GM12878 (cell line): ENCODE results near the gene SEC16B. TPM values are rescaled to one million over a fixed set of nuclear protein-coding genes. Genes with fewer than 3 reads are reported as not detected.

ENCODE experiments used
- ATAC-seq: fragments of 200-7000 bp; cut with Tn5 transposase; 3 replicates; pipeline ENCODE4 v1.9.1; 2020; ENCODE audit warnings: mild to moderate bottlenecking, moderate library complexity
- BruUV-seq: library from RNA; stranded (reverse); fragments of 400-500 nt; replicated peaks from 2 replicates; lab custom pipeline; 2021; lab: Mats Ljungman, UMichigan
- CTCF ChIA-PET: fragments of 300-600 bp; sonication (Branson Sonifier 250); formaldehyde crosslinking; extraction: SDS; loops from one replicate; lab custom pipeline; 2021; ENCODE audit warnings: inconsistent platforms; lab: Yijun Ruan, JAX
- POLR2A ChIA-PET: fragments of 350-600 bp; formaldehyde crosslinking; extraction: SDS; loops from one replicate; lab custom pipeline; 2021; ENCODE audit warnings: inconsistent platforms; lab: Charles Lee
- RAD21 ChIA-PET: fragments of 300-600 bp; sonication (Branson Sonifier 250); formaldehyde crosslinking; loops from one replicate; lab custom pipeline; 2023; ENCODE audit warnings: antibody characterized with exemption; ENCODE audit not compliant: unreplicated experiment; lab: Charles Lee
- SMC1A ChIA-PET: fragments of 300-600 bp; sonication (Branson Sonifier 250); formaldehyde crosslinking; loops from one replicate; lab custom pipeline; 2023; ENCODE audit not compliant: unreplicated experiment, uncharacterized antibody; lab: Charles Lee
- DNase-seq: peaks from one replicate; pipeline ENCODE4 v3.0.0-alpha.2; 2011; ENCODE audit warnings: low read depth, low spot score
- FAIRE-seq: peaks from 3 replicates; lab custom pipeline; 2011; peaks lifted over from hg19 to GRCh38; lab: Jason Lieb, UNC
- H2AFZ ChIP-seq: 2 replicates; pipeline ENCODE4 v1.6.0; 2011; ENCODE audit warnings: low read depth, low read length, control low read depth; ENCODE audit not compliant: control insufficient read depth
- H3K27ac ChIP-seq: 2 replicates; pipeline ENCODE4 v1.5.1; 2011; ENCODE audit warnings: control low read depth; ENCODE audit not compliant: control insufficient read depth, insufficient read depth
- H3K27me3 ChIP-seq, 2 experiments: replicated peaks in 1 of 2; 2 replicates each; pipeline versions ENCODE4 v1.6.0 to v1.6.1; 2011; ENCODE audit warnings: low read length in 1 of 2; ENCODE audit not compliant: control insufficient read depth in 2 of 2, insufficient read depth in 2 of 2
- H3K36me3 ChIP-seq, 2 experiments: 2 replicates each; pipeline ENCODE4 v1.5.1; 2011; ENCODE audit warnings: low read length in 1 of 2; ENCODE audit not compliant: control insufficient read depth in 2 of 2, insufficient read depth in 2 of 2
- H3K4me1 ChIP-seq: 2 replicates; pipeline ENCODE4 v1.6.1; 2011; ENCODE audit warnings: mild to moderate bottlenecking, low read length, moderate library complexity, mixed read lengths; ENCODE audit not compliant: control insufficient read depth, insufficient read depth
- H3K4me2 ChIP-seq: 2 replicates; pipeline ENCODE4 v1.6.0; 2011; ENCODE audit warnings: control low read depth; ENCODE audit not compliant: control insufficient read depth, insufficient read depth
- H3K4me3 ChIP-seq: fragments of 200-600 bp; sonication (generic); 2 replicates; pipeline ENCODE4 v1.5.1; 2016
- H3K79me2 ChIP-seq: 2 replicates; pipeline ENCODE4 v1.6.0; 2011; ENCODE audit warnings: low read length; ENCODE audit not compliant: control insufficient read depth, insufficient read depth
- H3K9ac ChIP-seq: 2 replicates; pipeline ENCODE4 v1.8.0; 2011; ENCODE audit warnings: low read length, control low read depth, mixed read lengths; ENCODE audit not compliant: control insufficient read depth, insufficient read depth
- H3K9me3 ChIP-seq: replicated peaks from 3 replicates; pipeline ENCODE4 v1.5.1; 2011; ENCODE audit warnings: mild to moderate bottlenecking, low read length; ENCODE audit not compliant: control insufficient read depth, insufficient read depth
- H4K20me1 ChIP-seq: 2 replicates; pipeline ENCODE4 v1.6.0; 2011; ENCODE audit not compliant: control insufficient read depth, insufficient read depth
- HCFC1 ChIP-seq: fragments of 150-350 bp; IDR thresholded peaks from 2 replicates; pipeline ENCODE4 v1.6.1; 2014; ENCODE audit warnings: low read length
- KLF5 ChIP-seq: fragments of 450-650 bp; IDR thresholded peaks from 2 replicates; pipeline ENCODE4 v1.6.1; 2014; ENCODE audit warnings: mild to moderate bottlenecking; ENCODE audit not compliant: partially characterized antibody
- PML ChIP-seq: IDR thresholded peaks from 2 replicates; pipeline ENCODE4 v1.6.1; 2012; ENCODE audit warnings: low read length, inconsistent platforms
- RELA ChIP-seq: fragments of 450-650 bp; IDR thresholded peaks from 2 replicates; pipeline ENCODE4 v1.8.0; 2014; ENCODE audit warnings: borderline replicate concordance; ENCODE audit not compliant: partially characterized antibody
- SIN3A ChIP-seq: IDR thresholded peaks from 2 replicates; pipeline ENCODE4 v1.6.1; 2012; ENCODE audit warnings: low read depth, low read length, improper control_type of control experiment
- WGBS: methylation state at CpG from one replicate; pipeline ENCODE4 v1.1.6; 2016; ENCODE audit warnings: low lambda C conversion rate; ENCODE audit not compliant: insufficient replicate concordance, insufficient coverage; ENCODE audit errors: missing lambda C conversion rate; 5-methylcytosine and 5-hydroxymethylcytosine counted together
- in situ Hi-C: fragments of 300-500 bp; cut with MboI; formaldehyde crosslinking; loops from 9 replicates; pipeline ENCODE4 v1.14.3; 2018; ENCODE audit warnings: mixed read lengths
- intact Hi-C: fragments of 100-400 bp; cut with micrococcal nuclease; formaldehyde crosslinking; loops from one replicate; pipeline ENCODE4 v1.14.2; 2022; ENCODE audit not compliant: unreplicated experiment
- polyA plus RNA-seq, 11 experiments: library from polyadenylated mRNA; depleted of rRNA in 4 of 11; unstranded in 6 of 11; stranded (reverse) in 5 of 11; fragments of >200 nt; fragmentation: Nextera tagmentation in 4 of 11; fragmentation: Illumina TruSeq in 1 of 11; extraction: Ambion mirVana in 4 of 11; extraction: Trizol in 1 of 11; gene quantifications; 1 replicate in 1 of 11; 2 replicates in 10 of 11; pipeline versions ENCODE4 v1.2.1 to v1.2.3, GENCODE V29; 2011 to 2016; ENCODE audit warnings: inconsistent platforms in 2 of 11, missing spikeins in 2 of 11, low read depth in 1 of 11
- total RNA-seq, 4 experiments: library from RNA; depleted of rRNA in 3 of 4; stranded (reverse); fragments of >200 nt in 3 of 4; fragmentation: Illumina TruSeq in 1 of 4; extraction: Trizol in 1 of 4; gene quantifications; 2 replicates each; pipeline versions ENCODE4 v1.2.1 to v1.2.3, GENCODE V29; 2013 to 2021
- TF ChIP-seq, protein P1 (sequence below): fragments of 450-650 bp; formaldehyde crosslinking; IDR thresholded peaks from 2 replicates; pipeline ENCODE4 v1.4.0; 2020; ENCODE audit warnings: mild to moderate bottlenecking, moderate library complexity

The SEC16B gene
- total and polyA plus RNA-seq, 10 of the 15 experiments (the other 5 are each of a cell fraction or from before 2014, with no cell fraction given): 0.10 to 0.94 (median 0.17) TPM; not detected in 2

DNA sequence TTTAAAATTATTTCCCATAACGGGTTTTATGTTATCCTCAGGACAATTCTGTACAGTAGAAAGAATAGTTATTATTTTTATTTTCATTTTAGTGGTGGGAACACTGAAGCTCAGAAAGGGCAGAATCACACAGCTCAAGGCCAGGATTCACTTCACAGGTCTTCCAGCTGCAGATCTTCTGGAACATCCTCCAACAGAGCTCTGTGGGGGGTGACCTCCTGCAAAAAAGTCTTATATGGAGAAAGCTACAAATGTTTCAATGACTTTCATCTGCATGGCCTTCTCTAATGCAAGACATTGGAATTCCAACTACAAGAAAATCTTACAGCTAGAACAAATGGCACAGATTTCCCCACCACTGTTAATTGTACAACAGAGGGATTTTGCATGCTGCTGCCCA is 64.2 kb downstream of the SEC16B start:
- Histone ChIP-seq H3K4me3 (no peak overlapping the region), H4K20me1 (no peaks in the 10 kb centered on the region), H3K4me2 (no peak overlapping the region), H3K79me2 (no peaks in the 10 kb centered on the region), H3K27ac (no peak overlapping the region), H3K9me3 (no peaks in the 10 kb centered on the region), H2AFZ (no peak overlapping the region), H3K4me1 (no peaks in the 10 kb centered on the region), H3K9ac (no peak overlapping the region), H3K27me3 (no peaks in the 10 kb centered on the region; a peak in 2 of 4 replicates), H3K36me3 (no peaks in the 10 kb centered on the region)
- SMC1A ChIA-PET: interaction anchor here (0.9 to 1.6 kb wide), 4 partner anchors 9 to 572 kb away, joined by 3 to 7 read pairs (median 4); no protein-coding TSS in a partner anchor
- FAIRE-seq (no peak), ATAC-seq (no peak), DNase-seq (no peak)
- in situ Hi-C loops (no loop called here), intact Hi-C loops (no loop called here)
- RAD21 ChIA-PET: interaction anchor here (0.9 to 1.2 kb wide), 3 partner anchors 47 to 320 kb away, joined by 3 read pairs; no protein-coding TSS in a partner anchor
- BruUV-seq: no TSS peak
- POLR2A ChIA-PET: no interaction called here
- CTCF ChIA-PET: interaction anchor here (1.3 to 1.6 kb wide), 4 partner anchors 8 to 42 kb away, joined by 3 to 9 read pairs (median 6); no protein-coding TSS in a partner anchor
- WGBS: 14% methylated on average over 1 of the region's 1 CpG
- TF ChIP-seq SIN3A (no peak), HCFC1 (no peak), KLF5 (no peak), PML (no peak), RELA (no peak)
- TF ChIP-seq, protein P1, sequence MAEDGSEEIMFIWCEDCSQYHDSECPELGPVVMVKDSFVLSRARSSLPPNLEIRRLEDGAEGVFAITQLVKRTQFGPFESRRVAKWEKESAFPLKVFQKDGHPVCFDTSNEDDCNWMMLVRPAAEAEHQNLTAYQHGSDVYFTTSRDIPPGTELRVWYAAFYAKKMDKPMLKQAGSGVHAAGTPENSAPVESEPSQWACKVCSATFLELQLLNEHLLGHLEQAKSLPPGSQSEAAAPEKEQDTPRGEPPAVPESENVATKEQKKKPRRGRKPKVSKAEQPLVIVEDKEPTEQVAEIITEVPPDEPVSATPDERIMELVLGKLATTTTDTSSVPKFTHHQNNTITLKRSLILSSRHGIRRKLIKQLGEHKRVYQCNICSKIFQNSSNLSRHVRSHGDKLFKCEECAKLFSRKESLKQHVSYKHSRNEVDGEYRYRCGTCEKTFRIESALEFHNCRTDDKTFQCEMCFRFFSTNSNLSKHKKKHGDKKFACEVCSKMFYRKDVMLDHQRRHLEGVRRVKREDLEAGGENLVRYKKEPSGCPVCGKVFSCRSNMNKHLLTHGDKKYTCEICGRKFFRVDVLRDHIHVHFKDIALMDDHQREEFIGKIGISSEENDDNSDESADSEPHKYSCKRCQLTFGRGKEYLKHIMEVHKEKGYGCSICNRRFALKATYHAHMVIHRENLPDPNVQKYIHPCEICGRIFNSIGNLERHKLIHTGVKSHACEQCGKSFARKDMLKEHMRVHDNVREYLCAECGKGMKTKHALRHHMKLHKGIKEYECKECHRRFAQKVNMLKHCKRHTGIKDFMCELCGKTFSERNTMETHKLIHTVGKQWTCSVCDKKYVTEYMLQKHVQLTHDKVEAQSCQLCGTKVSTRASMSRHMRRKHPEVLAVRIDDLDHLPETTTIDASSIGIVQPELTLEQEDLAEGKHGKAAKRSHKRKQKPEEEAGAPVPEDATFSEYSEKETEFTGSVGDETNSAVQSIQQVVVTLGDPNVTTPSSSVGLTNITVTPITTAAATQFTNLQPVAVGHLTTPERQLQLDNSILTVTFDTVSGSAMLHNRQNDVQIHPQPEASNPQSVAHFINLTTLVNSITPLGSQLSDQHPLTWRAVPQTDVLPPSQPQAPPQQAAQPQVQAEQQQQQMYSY (CRISPR knock-in tag): no peak
